H1 (cell line): ENCODE data around the gene NR2C2. TPM values are rescaled to one million over a fixed set of nuclear protein-coding genes. Genes with fewer than 3 reads are reported as not detected.

Experiments
- CTCF ChIA-PET: fragments of 300-600 bp; sonication (Branson Sonifier 250); formaldehyde crosslinking; loops from one replicate; lab custom pipeline; 2021; ENCODE audit not compliant: partially characterized antibody; lab: Charles Lee
- POLR2A ChIA-PET: fragments of 300-600 bp; sonication (Branson Sonifier 250); formaldehyde crosslinking; loops from one replicate; lab custom pipeline; 2021; ENCODE audit warnings: inconsistent platforms; ENCODE audit not compliant: partially characterized antibody; lab: Charles Lee
- DNase-seq, 2 experiments: peaks; one replicate each; pipeline versions ENCODE4 v3.0.0 to v3.0.0-alpha.2; 2010 to 2022; ENCODE audit warnings: low spot score in 2 of 2, low read depth in 1 of 2, mixed read lengths in 1 of 2
- FAIRE-seq: peaks from 2 replicates; lab custom pipeline; 2011; peaks lifted over from hg19 to GRCh38; lab: Jason Lieb, UNC
- H2AFZ ChIP-seq: 2 replicates; pipeline ENCODE4 v1.8.1; 2012; ENCODE audit warnings: low read length, inconsistent platforms
- H2AK5ac ChIP-seq: 2 replicates; pipeline ENCODE4 v1.6.1; 2013; ENCODE audit warnings: low read depth, low read length
- H2BK120ac ChIP-seq: replicated peaks from 2 replicates; pipeline ENCODE3; 2013; ENCODE audit warnings: low read depth, low read length, inconsistent platforms
- H2BK12ac ChIP-seq: 2 replicates; pipeline ENCODE4 v1.6.1; 2013; ENCODE audit warnings: low read depth, low read length
- H2BK15ac ChIP-seq: 2 replicates; pipeline ENCODE4 v1.6.1; 2013; ENCODE audit warnings: low read length
- H2BK20ac ChIP-seq: 2 replicates; pipeline ENCODE4 v1.6.1; 2013; ENCODE audit warnings: low read length
- H2BK5ac ChIP-seq: 2 replicates; pipeline ENCODE4 v1.6.1; 2013; ENCODE audit warnings: low read depth, low read length
- H3K14ac ChIP-seq: 2 replicates; pipeline ENCODE4 v1.6.1; 2013; ENCODE audit warnings: inconsistent platforms; ENCODE audit not compliant: insufficient read length
- H3K18ac ChIP-seq: 2 replicates; pipeline ENCODE4 v1.6.1; 2013; ENCODE audit warnings: low read length; ENCODE audit errors: extremely low read depth
- H3K23ac ChIP-seq: 2 replicates; pipeline ENCODE4 v1.6.1; 2013; ENCODE audit warnings: inconsistent platforms; ENCODE audit not compliant: insufficient read length
- H3K23me2 ChIP-seq: 2 replicates; pipeline ENCODE4 v1.6.1; 2013; ENCODE audit warnings: low read depth, low read length
- H3K27ac ChIP-seq: 2 replicates; pipeline ENCODE4 v1.6.1; 2011; ENCODE audit warnings: low read depth, low read length, inconsistent platforms
- H3K27me3 ChIP-seq, 4 experiments: replicated peaks in 1 of 4; 1 replicate in 1 of 4; 2 replicates in 3 of 4; pipeline versions ENCODE4 v1.6.1 to v1.8.1; 2011 to 2013; ENCODE audit warnings: low read length in 3 of 4, mild to moderate bottlenecking in 3 of 4, inconsistent platforms in 2 of 4, mixed read lengths in 2 of 4, moderate library complexity in 1 of 4; ENCODE audit not compliant: control insufficient read depth in 3 of 4, insufficient read depth in 3 of 4; ENCODE audit errors: extremely low read depth in 1 of 4
- H3K36me3 ChIP-seq, 4 experiments: 2 replicates each; pipeline versions ENCODE4 v1.6.1 to v1.8.1; 2011 to 2013; ENCODE audit warnings: mild to moderate bottlenecking in 4 of 4, low read length in 3 of 4, moderate library complexity in 2 of 4, control low read depth in 1 of 4, inconsistent platforms in 1 of 4; ENCODE audit not compliant: insufficient read depth in 4 of 4, control insufficient read depth in 2 of 4
- H3K4ac ChIP-seq: replicated peaks from 2 replicates; pipeline ENCODE3; 2013; ENCODE audit warnings: low read length, low read depth, mixed read lengths, inconsistent platforms; ENCODE audit not compliant: insufficient read length
- H3K4me1 ChIP-seq, 4 experiments: replicated peaks in 1 of 4; 1 replicate in 1 of 4; 2 replicates in 3 of 4; pipeline versions ENCODE4 v1.6.1 to v1.8.1; 2011 to 2013; ENCODE audit warnings: low read length in 3 of 4, inconsistent platforms in 2 of 4, mixed read lengths in 1 of 4; ENCODE audit not compliant: insufficient read depth in 4 of 4, control insufficient read depth in 3 of 4
- H3K4me2 ChIP-seq, 2 experiments: 2 replicates each; pipeline versions ENCODE4 v1.6.1 to v1.8.1; 2011 to 2013; ENCODE audit warnings: low read depth in 2 of 2, low read length in 2 of 2, control low read depth in 1 of 2, inconsistent platforms in 1 of 2, mild to moderate bottlenecking in 1 of 2; ENCODE audit not compliant: insufficient read depth in 1 of 2
- H3K4me3 ChIP-seq, 4 experiments: fragments of 200-600, 300-600 bp in 1 of 4; sonication (generic), shearing (Covaris generic), sonication (Bioruptor Twin) in 1 of 4; 2 replicates each; pipeline versions ENCODE4 v1.5.1 to v1.8.1; 2011 to 2016; ENCODE audit warnings: low read length in 4 of 4, low read depth in 3 of 4, control low read depth in 2 of 4, inconsistent platforms in 2 of 4, mild to moderate bottlenecking in 2 of 4, mixed read lengths in 1 of 4, moderate library complexity in 1 of 4; ENCODE audit not compliant: insufficient read depth in 2 of 4; ENCODE audit errors: extremely low read depth in 1 of 4
- H3K56ac ChIP-seq: replicated peaks from 2 replicates; pipeline ENCODE3; 2013; ENCODE audit warnings: low read depth, mild to moderate bottlenecking, mixed read lengths, low read length, inconsistent platforms; ENCODE audit not compliant: insufficient read length
- H3K79me1 ChIP-seq: 2 replicates; pipeline ENCODE4 v1.6.1; 2013; ENCODE audit warnings: low read depth, low read length, control low read depth
- H3K79me2 ChIP-seq, 2 experiments: 2 replicates each; pipeline versions ENCODE4 v1.6.1 to v1.8.1; 2012 to 2013; ENCODE audit warnings: low read length in 2 of 2, mild to moderate bottlenecking in 2 of 2, inconsistent platforms in 1 of 2; ENCODE audit not compliant: insufficient read depth in 2 of 2, control insufficient read depth in 1 of 2
- H3K9ac ChIP-seq, 4 experiments: replicated peaks in 1 of 4; 1 replicate in 1 of 4; 2 replicates in 3 of 4; pipeline versions ENCODE4 v1.6.1 to v1.8.1; 2011 to 2013; ENCODE audit warnings: low read depth in 3 of 4, low read length in 3 of 4, control low read depth in 2 of 4, mild to moderate bottlenecking in 2 of 4, moderate library complexity in 2 of 4, inconsistent platforms in 1 of 4; ENCODE audit errors: extremely low read depth in 1 of 4
- H3K9me3 ChIP-seq, 2 experiments: 2 replicates each; pipeline versions ENCODE4 v1.6.1 to v1.8.1; 2012 to 2013; ENCODE audit warnings: mild to moderate bottlenecking in 2 of 2, moderate library complexity in 2 of 2, control low read depth in 1 of 2, inconsistent platforms in 1 of 2, low read depth in 1 of 2, low read length in 1 of 2, mixed read lengths in 1 of 2; ENCODE audit not compliant: insufficient read depth in 2 of 2
- H4K20me1 ChIP-seq, 2 experiments: replicated peaks in 1 of 2; 2 replicates each; pipeline versions ENCODE3 to v1.8.1; 2011 to 2013; ENCODE audit warnings: inconsistent platforms in 2 of 2, low read length in 2 of 2, mild to moderate bottlenecking in 1 of 2; ENCODE audit not compliant: insufficient read depth in 2 of 2, control insufficient read depth in 1 of 2
- H4K5ac ChIP-seq: 2 replicates; pipeline ENCODE4 v1.6.1; 2013; ENCODE audit warnings: low read length, low read depth, mixed read lengths, inconsistent platforms; ENCODE audit not compliant: insufficient read length
- H4K8ac ChIP-seq: 2 replicates; pipeline ENCODE4 v1.8.0; 2013; ENCODE audit warnings: mild to moderate bottlenecking, moderate library complexity, low read length, inconsistent platforms; ENCODE audit not compliant: insufficient read depth; ENCODE audit errors: extremely low read depth
- H4K91ac ChIP-seq: replicated peaks from 2 replicates; pipeline ENCODE3; 2013; ENCODE audit warnings: low read length, mixed read lengths, inconsistent platforms; ENCODE audit not compliant: insufficient read length
- BCL11A ChIP-seq, 2 experiments: IDR thresholded peaks; one replicate each; pipeline ENCODE4 v1.6.1; 2011; ENCODE audit warnings: low read depth in 2 of 2, low read length in 2 of 2, mild to moderate bottlenecking in 2 of 2
- CREB1 ChIP-seq: IDR thresholded peaks from 2 replicates; pipeline ENCODE4 v1.6.1; 2012; ENCODE audit warnings: inconsistent platforms
- E2F6 ChIP-seq: IDR thresholded peaks from 2 replicates; pipeline ENCODE4 v1.6.1; 2012; ENCODE audit warnings: inconsistent platforms
- EZH2 ChIP-seq: fragments of 200-600 bp; sonication (generic); IDR thresholded peaks from 2 replicates; pipeline ENCODE4 v1.7.1; 2012; ENCODE audit warnings: low read depth, mild to moderate bottlenecking, moderate library complexity, low read length, inconsistent platforms; ENCODE audit not compliant: severe bottlenecking
- GABPA ChIP-seq: IDR thresholded peaks from 2 replicates; pipeline ENCODE4 v1.6.1; 2011; ENCODE audit warnings: mild to moderate bottlenecking, low read length, moderate library complexity, borderline replicate concordance; ENCODE audit not compliant: insufficient read depth
- HDAC2 ChIP-seq, 2 experiments: fragments of 300-600 bp in 1 of 2; sonication (generic) in 1 of 2; IDR thresholded peaks; 2 replicates each; pipeline ENCODE4 v1.6.1; 2011 to 2012; ENCODE audit warnings: low read depth in 2 of 2, low read length in 2 of 2, mild to moderate bottlenecking in 2 of 2, moderate library complexity in 2 of 2, borderline replicate concordance in 1 of 2, inconsistent platforms in 1 of 2
- JUN ChIP-seq: IDR thresholded peaks from 2 replicates; pipeline ENCODE4 v1.6.1; 2011; ENCODE audit warnings: low read depth, mild to moderate bottlenecking, improper control_type of control experiment, low read length
- KDM5A ChIP-seq: fragments of 200-600 bp; IDR thresholded peaks from 2 replicates; pipeline ENCODE4 v1.7.1; 2012; ENCODE audit warnings: mild to moderate bottlenecking, low read length, inconsistent platforms, mixed read lengths
- RAD21 ChIP-seq, 2 experiments: IDR thresholded peaks in 1 of 2; conservative IDR thresholded peaks in 1 of 2; 2 replicates each; pipeline ENCODE4 v1.6.1; 2011; ENCODE audit warnings: low read depth in 2 of 2, low read length in 2 of 2, improper control_type of control experiment in 1 of 2, inconsistent platforms in 1 of 2, mild to moderate bottlenecking in 1 of 2, moderate library complexity in 1 of 2
- SRF ChIP-seq: IDR thresholded peaks from 2 replicates; pipeline ENCODE4 v1.6.1; 2011; ENCODE audit warnings: mild to moderate bottlenecking, low read depth, low read length, moderate library complexity
- SUZ12 ChIP-seq: fragments of 200-600 bp; sonication (generic); IDR thresholded peaks from 2 replicates; pipeline ENCODE4 v1.6.1; 2012; ENCODE audit warnings: mild to moderate bottlenecking, inconsistent platforms, low read length, moderate library complexity, mixed read lengths
- ZNF274 ChIP-seq: IDR thresholded peaks from 2 replicates; pipeline ENCODE4 v1.7.0; 2012; ENCODE audit warnings: low read length, borderline replicate concordance; ENCODE audit errors: extremely low read depth
- WGBS, 2 experiments: shearing (Covaris generic) in 1 of 2; methylation state at CpG; one replicate each; pipeline versions ENCODE4 v1.1.6 to v1.1.7; 2013 to 2015; ENCODE audit warnings: low lambda C conversion rate in 2 of 2, mixed read lengths in 2 of 2, inconsistent platforms in 1 of 2, low coverage in 1 of 2, missing lambda C conversion rate in 1 of 2; ENCODE audit not compliant: insufficient replicate concordance in 2 of 2, insufficient coverage in 1 of 2, insufficient read length in 1 of 2; ENCODE audit errors: extremely low coverage in 1 of 2, missing lambda C conversion rate in 1 of 2; 5-methylcytosine and 5-hydroxymethylcytosine counted together
- polyA plus RNA-seq, 7 experiments: library from polyadenylated mRNA; depleted of rRNA in 3 of 7; stranded (reverse) in 5 of 7; unstranded in 2 of 7; fragments of >200 nt in 5 of 7; fragments of 200-250 nt in 2 of 7; gene quantifications; 1 replicate in 5 of 7; 2 replicates in 1 of 7; 4 replicates in 1 of 7; pipeline versions ENCODE4 v1.2.1 to v1.2.3, GENCODE V29; 2011 to 2013; ENCODE audit warnings: missing spikeins in 2 of 7, mixed read lengths in 2 of 7
- total RNA-seq: library from RNA; stranded (reverse); fragmentation: NEBNext Ultra II Directional; extraction: Animal tissue kit (Norgen Biotek cat#: 25700); gene quantifications from 2 replicates; pipeline ENCODE4 v1.2.1, GENCODE V29; 2021

The NR2C2 gene
- total and polyA plus RNA-seq, 2 of the 8 experiments (the other 6 are each of a cell fraction or from before 2014, with no cell fraction given) = 16.6 to 44.4 TPM

- no peak overlapping the region for H2BK20ac ChIP-seq
- no peak overlapping the region for H3K4ac ChIP-seq
- no peak overlapping the region for H3K4me3 ChIP-seq
- ChIA-PET CTCF (interaction anchor here (0.7 kb wide), 1 partner anchor 19 kb away, joined by 3 read pairs; no protein-coding TSS in a partner anchor), POLR2A (no interaction called here)
- no peak overlapping the region for H3K56ac ChIP-seq
- H4K20me1 ChIP-seq = peaks cover 2 to 8% of the 10 kb centered on the region in 2 experiments
- H3K23me2 ChIP-seq = no peaks in the 10 kb centered on the region
- no peak overlapping the region for H3K14ac ChIP-seq
- H3K79me2 ChIP-seq = no peaks in the 10 kb centered on the region
- H2BK5ac ChIP-seq = no peak overlapping the region
- no peak overlapping the region for H3K9ac ChIP-seq
- H4K8ac ChIP-seq = peak overlapping the region; percentile 51; the same call in 1 of the 2 replicates
- H4K5ac ChIP-seq = no peak overlapping the region
- no peak overlapping the region for H3K18ac ChIP-seq
- no peaks in the 10 kb centered on the region for H3K79me1 ChIP-seq
- no peak overlapping the region for H2BK15ac ChIP-seq
- no peaks in the 10 kb centered on the region for H3K27me3 ChIP-seq
- no peak overlapping the region for H2AFZ ChIP-seq
- no peak overlapping the region for H3K4me2 ChIP-seq
- H4K91ac ChIP-seq = no peak overlapping the region
- H3K23ac ChIP-seq = no peak overlapping the region
- DNase-seq (no peak), FAIRE-seq (no peak)
- no peak overlapping the region for H2BK120ac ChIP-seq
- no peaks in the 10 kb centered on the region for H3K4me1 ChIP-seq
- 89% methylated on average over 3 of the region's 3 CpGs; no CpG with 5 or more reads in 1 of the 2 experiments for WGBS, 2 experiments
- H3K9me3 ChIP-seq = no peaks in the 10 kb centered on the region
- no peak overlapping the region for H2BK12ac ChIP-seq
- H2AK5ac ChIP-seq = no peak overlapping the region
- peaks cover 34 to 92% (median 76%) of the 10 kb centered on the region in 4 experiments for H3K36me3 ChIP-seq
- TF ChIP-seq GABPA = no peak
- no peak for TF ChIP-seq JUN
- no peak for TF ChIP-seq RAD21 (IDR thresholded peaks at IDR 0.05 in 1 of 2, conservative IDR thresholded peaks at IDR 0.05 in 1 of 2; ENCODE audit: low read depth in 2 of 2, low read length in 2 of 2)
- no peak for TF ChIP-seq ZNF274
- TF ChIP-seq EZH2 = no peak
- no peak for TF ChIP-seq KDM5A
- no peak for TF ChIP-seq BCL11A (IDR thresholded peaks at IDR 0.05; ENCODE audit: low read depth in 2 of 2, low read length in 2 of 2)
- TF ChIP-seq E2F6 = no peak
- TF ChIP-seq HDAC2 (IDR thresholded peaks at IDR 0.05; ENCODE audit: borderline replicate concordance in 1 of 2, low read depth in 2 of 2, low read length in 2 of 2) = no peak
- TF ChIP-seq SUZ12 = no peak
- TF ChIP-seq CREB1 = no peak
- TF ChIP-seq SRF = no peak
- no peak overlapping the region for H3K27ac ChIP-seq
Observed at GRCh38 chr3:15042936-15043335, 95.6 kb downstream of the NR2C2 start.
